Stimulated activated naive CD8-positive, alpha-beta T cell treated with anti-CD3 and anti-CD28 coated beads, Interleukin-15, amount 100 ng/mL, for 72 hours (primary cell): ENCODE data around the gene OR10G7.
A peak's percentile ranks its signal among the peaks of the same experiment; 100 is the strongest.

Experiments
- ATAC-seq: fragments of 150-1000 bp; cut with Tn5 transposase; 2 replicates; pipeline ENCODE4 v1.10.0; 2021; ENCODE audit warnings: mild to moderate bottlenecking, moderate library complexity
- DNase-seq, 2 donors: peaks; one replicate each; pipeline ENCODE4 v3.0.0; 2021 to 2022
- H3K27ac Mint-ChIP-seq, 2 donors: one replicate each; pipeline ENCODE4 v1.8.0; 2022; ENCODE audit warnings: mild to moderate bottlenecking in 2 of 2, mixed read lengths in 2 of 2, moderate library complexity in 2 of 2
- H3K27me3 Mint-ChIP-seq: one replicate; pipeline ENCODE4 v1.8.0; 2022; ENCODE audit warnings: mixed read lengths
- H3K4me1 Mint-ChIP-seq: one replicate; pipeline ENCODE4 v1.8.0; 2022; ENCODE audit warnings: mild to moderate bottlenecking, mixed read lengths
- H3K4me3 Mint-ChIP-seq, 2 donors: one replicate each; pipeline ENCODE4 v1.8.0; 2022; ENCODE audit warnings: mild to moderate bottlenecking in 2 of 2, mixed read lengths in 2 of 2, moderate library complexity in 1 of 2
- H3K9me3 Mint-ChIP-seq, 2 donors: one replicate each; pipeline ENCODE4 v1.8.0; 2022; ENCODE audit warnings: mixed read lengths in 2 of 2

OR10G7 gene, protein sequence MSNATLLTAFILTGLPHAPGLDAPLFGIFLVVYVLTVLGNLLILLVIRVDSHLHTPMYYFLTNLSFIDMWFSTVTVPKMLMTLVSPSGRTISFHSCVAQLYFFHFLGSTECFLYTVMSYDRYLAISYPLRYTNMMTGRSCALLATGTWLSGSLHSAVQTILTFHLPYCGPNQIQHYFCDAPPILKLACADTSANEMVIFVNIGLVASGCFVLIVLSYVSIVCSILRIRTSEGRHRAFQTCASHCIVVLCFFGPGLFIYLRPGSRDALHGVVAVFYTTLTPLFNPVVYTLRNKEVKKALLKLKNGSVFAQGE

DNA sequence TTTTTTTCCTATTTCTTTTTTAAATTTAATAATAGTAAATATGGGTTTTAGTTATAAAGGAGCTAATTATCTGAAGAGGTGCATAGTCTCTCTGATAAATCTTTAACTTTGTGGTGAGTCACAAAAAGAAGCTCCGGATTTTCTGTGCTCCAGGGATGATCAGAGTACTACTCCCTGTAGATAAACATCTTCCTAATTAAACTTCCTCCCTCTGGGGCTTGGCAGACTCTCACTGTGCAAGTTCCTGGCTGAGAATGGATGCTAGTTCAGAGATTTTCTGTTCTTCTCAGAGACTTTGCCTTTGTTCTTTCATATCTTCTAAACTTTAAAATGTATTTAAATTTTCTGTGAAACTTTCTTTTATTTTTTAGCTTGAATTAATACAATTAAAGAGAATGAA, at the start of gene OR10G7:
Gene OR10G7 (minus strand): TSS at position 72 of the 400 bp plus-strand sequence. CDS start 2,324 bp downstream, outside the sequence.
- Mint-ChIP-seq H3K4me1 (no peaks in the 10 kb centered on the region), H3K4me3 (no peak within 1 kb of the TSS), H3K27ac (no peak within 1 kb of the TSS), H3K27me3 (peaks cover 9% of the 10 kb centered on the region), H3K9me3 (no peaks in the 10 kb centered on the region)
- ATAC-seq, result no peak
- no peak for DNase-seq

DNA sequence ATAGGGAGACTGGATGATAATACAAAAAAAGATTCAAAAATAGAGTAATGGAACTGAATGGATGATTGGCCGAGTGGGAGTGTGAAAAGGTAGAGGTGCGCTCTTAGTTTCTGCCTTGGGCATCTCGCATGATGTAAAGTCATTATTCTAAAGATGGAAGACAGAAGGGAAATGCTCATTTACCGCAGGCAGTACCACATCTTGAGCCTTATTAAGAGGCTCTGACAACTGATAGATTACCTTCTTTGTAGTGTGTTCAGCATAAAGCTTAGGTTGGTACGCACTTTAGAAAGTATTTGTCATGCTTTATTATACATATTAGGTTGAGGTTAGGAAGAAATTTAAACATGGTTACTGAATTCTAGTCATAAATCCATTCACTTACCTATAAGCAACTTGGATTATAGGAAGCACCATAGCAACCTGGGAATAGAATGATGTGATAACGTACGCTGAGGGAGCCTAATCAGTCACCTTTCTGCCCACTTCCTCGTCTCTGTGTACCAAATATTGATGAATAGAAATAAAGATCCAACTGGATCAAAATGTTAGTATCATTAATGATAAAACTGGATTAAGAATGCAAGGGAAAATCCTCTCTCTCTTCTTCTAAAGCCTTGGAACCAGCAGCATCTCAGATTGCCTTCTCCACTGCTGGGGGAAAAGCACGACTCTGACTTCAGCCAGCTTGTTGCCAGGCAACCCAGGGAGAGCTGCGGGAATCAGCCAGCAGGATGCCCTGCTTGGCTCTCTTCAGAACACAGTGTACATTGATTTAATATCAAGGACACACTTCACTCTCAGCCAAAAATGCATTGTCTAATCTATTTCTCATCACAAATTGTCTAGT, 45.1 kb upstream of the OR10G7 start:
- DNase-seq, result no peak
- ATAC-seq, result no peak
- Mint-ChIP-seq H3K4me1 (no peaks in the 10 kb centered on the region), H3K4me3 (no peak overlapping the region), H3K27ac (no peak overlapping the region), H3K27me3 (peaks cover 14% of the 10 kb centered on the region), H3K9me3 (no peaks in the 10 kb centered on the region)

DNA sequence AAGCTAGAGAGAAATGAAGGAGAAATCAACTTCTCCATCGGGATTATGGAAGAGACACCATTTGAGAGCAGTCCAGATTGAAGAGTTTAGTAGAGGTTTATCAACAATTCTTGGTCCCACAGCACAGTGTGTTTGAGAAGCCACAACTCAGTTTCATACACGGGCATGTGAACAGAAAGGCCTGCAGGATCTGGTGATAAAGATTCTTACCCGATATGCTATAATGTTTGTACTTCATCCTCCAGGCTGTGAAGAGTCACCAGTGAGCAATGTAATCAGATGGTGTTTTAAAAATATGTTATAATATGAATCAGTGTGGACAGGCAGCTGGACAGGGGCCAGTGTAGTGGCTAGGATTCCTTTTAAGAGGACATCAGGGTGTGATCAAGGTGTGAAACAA, 44.5 kb upstream of the OR10G7 start:
- ATAC-seq, result no peak
- peaks cover 14% of the 10 kb centered on the region for H3K27me3 Mint-ChIP-seq
- H3K4me3 Mint-ChIP-seq, result no peak overlapping the region

DNA sequence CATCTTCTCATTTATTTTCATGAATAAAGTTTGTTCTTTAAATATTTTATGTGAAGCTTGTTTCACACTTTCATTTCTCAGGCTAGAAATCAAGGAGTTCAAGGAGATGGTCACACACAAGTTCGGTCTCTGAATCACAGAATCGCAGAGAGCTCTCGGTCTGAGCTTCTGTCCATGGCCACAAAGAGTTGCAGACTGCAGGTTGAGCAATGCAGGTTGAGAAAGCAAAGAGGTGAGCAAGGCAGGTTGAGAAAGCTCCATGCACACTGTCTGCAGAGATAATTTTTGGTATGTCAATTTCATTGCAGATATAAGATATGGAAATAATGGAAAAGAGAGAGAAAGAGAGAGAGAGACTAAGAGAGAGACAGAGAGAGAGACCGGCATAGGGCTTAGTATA, 41.2 kb upstream of the OR10G7 start:
- no peak for ATAC-seq

More for the DNA sequence above, 44.5 kb upstream of the OR10G7 start:
- Mint-ChIP-seq H3K9me3 (no peaks in the 10 kb centered on the region), H3K27ac (no peak overlapping the region), H3K4me1 (no peaks in the 10 kb centered on the region)
- no peak for DNase-seq

DNA sequence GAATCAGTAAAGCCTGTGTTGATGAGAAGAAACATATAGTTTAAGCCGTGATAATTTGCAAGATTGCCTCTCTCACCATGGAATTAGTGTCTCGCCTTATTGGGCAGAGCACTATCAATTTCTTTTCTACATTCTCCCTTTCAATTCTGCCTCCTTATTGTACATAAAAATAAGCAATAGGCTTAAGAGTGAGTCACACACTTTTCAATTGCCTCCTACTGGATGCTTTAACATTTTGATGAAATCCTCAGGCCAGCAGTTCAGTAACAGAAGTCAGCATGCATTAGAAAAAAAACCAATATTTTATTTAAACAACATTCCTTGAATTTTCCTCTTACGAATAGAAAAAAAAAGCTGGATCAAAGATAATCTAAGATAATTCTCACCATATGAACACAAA, 40.4 kb upstream of the OR10G7 start:
- no peaks in the 10 kb centered on the region for H3K9me3 Mint-ChIP-seq
- ATAC-seq, result no peak

More for the DNA sequence above, 41.2 kb upstream of the OR10G7 start:
- DNase-seq, result no peak
- no peaks in the 10 kb centered on the region for H3K4me1 Mint-ChIP-seq
- no peak overlapping the region for H3K4me3 Mint-ChIP-seq
- no peak overlapping the region for H3K27ac Mint-ChIP-seq
- peaks cover 22% of the 10 kb centered on the region for H3K27me3 Mint-ChIP-seq
- H3K9me3 Mint-ChIP-seq, result no peaks in the 10 kb centered on the region

DNA sequence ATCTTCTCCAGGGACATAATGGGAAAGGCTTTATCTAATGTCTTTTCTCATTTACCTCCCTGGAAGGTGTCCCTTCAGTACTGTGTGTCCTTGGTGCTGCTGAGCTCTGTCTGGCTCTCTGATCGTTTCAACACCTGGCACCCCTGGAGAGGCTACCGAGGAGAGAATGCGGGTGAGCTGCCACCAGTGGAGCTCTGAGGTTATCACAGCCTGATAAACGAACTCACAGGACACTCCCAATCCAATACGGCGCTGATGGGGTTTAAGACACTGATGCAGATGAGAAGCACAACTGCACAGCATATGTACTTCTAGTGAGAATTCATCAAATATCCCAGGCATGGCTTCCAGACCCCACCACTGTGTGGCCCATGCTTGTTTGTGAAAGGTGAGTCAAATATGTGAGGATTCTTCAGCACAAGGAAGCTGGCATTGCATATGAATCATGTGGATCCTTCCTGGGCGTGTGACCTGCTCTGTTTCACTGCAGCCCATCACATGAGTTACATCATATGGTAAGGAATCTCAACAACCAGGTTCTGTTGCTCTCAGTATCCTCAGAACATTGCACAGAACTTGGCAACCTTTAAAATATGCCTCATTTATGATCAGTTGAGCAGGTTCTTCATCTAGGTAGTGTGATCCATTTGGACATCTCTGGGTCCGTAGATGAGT, 39.3 kb upstream of the OR10G7 start:
- Mint-ChIP-seq H3K9me3 (no peaks in the 10 kb centered on the region), H3K4me3 (no peak overlapping the region), H3K4me1 (peaks cover 12% of the 10 kb centered on the region), H3K27ac (no peak overlapping the region), H3K27me3 (peaks cover 41% of the 10 kb centered on the region)
- DNase-seq (no peak), ATAC-seq (no peak)

More for the DNA sequence above, 40.4 kb upstream of the OR10G7 start:
- peaks cover 31% of the 10 kb centered on the region for H3K27me3 Mint-ChIP-seq
- DNase-seq, result no peak
- H3K4me1 Mint-ChIP-seq, result peaks cover 1% of the 10 kb centered on the region
- no peak overlapping the region for H3K27ac Mint-ChIP-seq
- H3K4me3 Mint-ChIP-seq, result no peak overlapping the region

DNA sequence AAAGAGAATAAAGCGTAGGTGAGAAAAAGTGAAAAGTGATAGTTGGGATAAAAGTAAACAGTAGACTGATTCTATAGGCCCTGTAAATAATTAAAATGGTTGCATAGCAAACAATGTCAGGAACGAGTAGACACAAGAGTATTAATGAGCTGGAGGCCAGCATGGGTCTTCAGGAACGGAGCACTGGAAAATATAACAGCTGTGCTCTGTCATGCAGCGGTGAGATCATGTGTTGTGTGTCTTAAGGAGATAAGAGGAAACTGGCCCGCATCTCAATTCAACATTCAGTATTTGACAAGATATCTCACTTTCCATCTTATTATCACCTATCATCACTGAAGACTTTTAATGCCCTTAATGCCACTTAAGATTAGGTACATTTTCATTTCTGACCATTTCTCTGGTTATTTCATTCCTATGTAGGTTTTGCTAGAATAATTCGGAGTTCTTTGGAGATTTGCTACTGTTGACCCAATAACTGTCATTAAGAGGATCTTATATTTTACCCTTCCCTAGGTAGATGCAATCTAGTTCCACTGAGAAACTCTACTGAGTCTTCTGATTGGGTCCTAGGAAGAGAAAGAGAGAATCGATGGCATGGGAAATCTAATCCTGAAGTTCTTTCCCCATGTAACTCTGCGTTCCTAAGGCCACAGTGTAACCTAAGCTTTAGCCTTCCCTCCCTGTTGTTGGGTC, 38.7 kb upstream of the OR10G7 start:
- H3K27ac Mint-ChIP-seq, result no peak overlapping the region
- ATAC-seq (no peak), DNase-seq (no peak)
- H3K4me1 Mint-ChIP-seq, result peaks cover 12% of the 10 kb centered on the region
- H3K4me3 Mint-ChIP-seq, result no peak overlapping the region
- no peaks in the 10 kb centered on the region for H3K9me3 Mint-ChIP-seq
- peaks cover 45% of the 10 kb centered on the region for H3K27me3 Mint-ChIP-seq

DNA sequence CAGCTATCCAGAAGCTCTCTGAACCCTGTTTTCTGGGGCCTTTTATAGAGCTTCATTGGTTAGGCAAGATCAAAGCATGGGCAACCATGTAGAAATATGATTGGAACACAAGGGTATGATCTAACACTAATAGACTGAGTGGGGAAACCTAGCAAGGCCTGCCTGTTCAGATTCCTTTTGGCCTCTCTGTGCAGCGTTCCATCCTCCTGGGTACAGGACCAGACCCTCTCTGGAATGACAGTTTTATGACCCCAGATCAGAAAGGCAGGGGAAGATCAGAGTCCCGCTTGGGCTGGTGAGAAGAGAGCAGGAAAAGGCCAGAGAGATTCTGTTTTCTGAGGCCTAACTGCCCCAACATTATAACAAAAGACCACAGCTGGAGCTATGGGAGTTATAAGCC, 37.5 kb upstream of the OR10G7 start:
- H3K9me3 Mint-ChIP-seq, result no peaks in the 10 kb centered on the region
- ATAC-seq (no peak), DNase-seq (no peak)
- H3K27me3 Mint-ChIP-seq, result peaks cover 46% of the 10 kb centered on the region
- no peak overlapping the region for H3K27ac Mint-ChIP-seq
- H3K4me1 Mint-ChIP-seq, result peaks cover 12% of the 10 kb centered on the region
- H3K4me3 Mint-ChIP-seq, result no peak overlapping the region

DNA sequence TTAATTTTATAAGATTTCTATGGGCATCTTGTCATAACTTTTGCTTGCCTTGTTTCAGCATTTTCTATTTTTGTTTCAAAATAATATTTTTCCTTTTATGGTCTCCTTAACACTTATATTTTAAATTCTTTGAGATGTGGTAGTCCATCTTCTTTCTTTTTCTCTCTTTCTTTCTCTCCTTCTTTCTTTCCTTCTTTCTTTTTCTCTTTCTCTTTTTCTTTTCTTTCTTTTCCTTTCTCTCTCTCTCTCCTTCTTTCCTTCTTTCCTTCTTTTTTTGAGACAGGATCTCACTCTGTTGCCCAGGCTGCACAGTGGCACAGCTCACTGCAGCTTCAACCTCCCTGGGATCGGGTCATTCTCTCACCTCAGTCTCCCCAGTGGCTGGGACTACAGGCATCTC, 36.1 kb upstream of the OR10G7 start:
- Mint-ChIP-seq H3K27ac (no peak overlapping the region), H3K27me3 (peaks cover 49% of the 10 kb centered on the region), H3K9me3 (no peaks in the 10 kb centered on the region), H3K4me1 (peaks cover 12% of the 10 kb centered on the region), H3K4me3 (no peak overlapping the region)
- ATAC-seq (no peak), DNase-seq (no peak)

DNA sequence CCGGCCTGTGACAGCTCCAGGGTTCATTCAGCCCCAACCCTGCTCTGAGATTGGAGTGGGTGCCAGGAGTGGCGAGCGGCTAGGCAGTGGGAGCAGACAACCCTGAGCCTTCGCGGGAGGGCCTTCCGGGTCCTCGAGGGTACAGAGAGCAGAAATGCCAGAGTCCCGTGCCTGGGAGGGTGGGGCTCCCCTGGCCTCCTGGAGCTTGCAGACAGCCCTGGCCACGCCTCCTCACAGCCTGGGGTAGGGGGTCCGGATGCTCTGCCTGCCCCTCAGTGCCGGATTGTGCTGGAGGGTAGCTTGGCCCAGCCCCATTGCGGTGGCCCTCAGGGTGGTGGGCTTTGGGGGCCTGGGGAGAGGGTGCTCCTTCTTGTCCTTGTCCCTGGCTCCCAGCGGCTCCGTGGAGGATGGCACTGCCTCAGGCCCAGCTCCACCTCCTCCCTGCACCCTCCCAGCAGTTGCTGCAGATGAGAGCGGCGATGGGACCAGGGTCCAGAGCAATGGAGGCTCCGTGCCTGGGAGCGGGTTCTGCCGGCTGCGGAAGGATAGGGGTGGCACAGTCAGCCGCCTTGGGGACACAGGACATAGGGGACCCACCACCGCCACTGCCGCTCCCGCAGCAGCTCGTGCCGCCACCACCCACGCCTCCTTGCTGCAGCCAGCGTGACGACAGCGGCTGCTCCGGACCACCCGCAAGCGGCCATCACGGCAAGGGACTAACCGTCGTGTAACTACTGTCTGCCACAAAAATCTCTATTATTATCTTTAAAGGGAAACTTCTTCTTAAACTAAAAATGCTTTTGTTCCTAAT, 34.9 kb upstream of the OR10G7 start:
- H3K27me3 Mint-ChIP-seq, result peaks cover 51% of the 10 kb centered on the region
- H3K4me3 Mint-ChIP-seq, result peak overlapping the region; percentile 60 to 74
- ATAC-seq (peak; percentile 64), DNase-seq (peak in 1 of 2 donors; percentile 32)
- H3K9me3 Mint-ChIP-seq, result no peaks in the 10 kb centered on the region
- peak overlapping the region in 1 of 2 donors; percentile 83 for H3K27ac Mint-ChIP-seq
- peaks cover 15% of the 10 kb centered on the region for H3K4me1 Mint-ChIP-seq

DNA sequence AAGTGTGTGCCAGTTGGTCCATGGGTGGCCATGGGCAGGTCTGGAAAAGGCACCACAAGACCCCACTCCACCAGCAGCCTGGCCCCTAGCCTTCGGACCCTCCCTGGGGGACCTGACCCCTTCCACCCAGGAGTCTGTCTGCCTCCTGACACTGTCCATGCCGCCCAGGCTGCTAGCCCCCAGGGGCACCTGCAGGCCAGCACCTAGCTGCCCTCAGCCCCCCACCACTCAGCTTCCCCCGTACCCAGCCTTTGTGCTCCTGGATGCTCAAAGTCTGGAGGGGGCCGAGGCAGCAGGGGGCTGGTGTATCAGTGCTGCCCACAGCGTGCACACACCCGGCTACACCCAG, 34.3 kb upstream of the OR10G7 start:
- Mint-ChIP-seq H3K4me3 (peak overlapping the region in 1 of 2 donors; percentile 74), H3K9me3 (no peaks in the 10 kb centered on the region), H3K4me1 (peaks cover 20% of the 10 kb centered on the region), H3K27me3 (peaks cover 54% of the 10 kb centered on the region), H3K27ac (no peak overlapping the region)
- DNase-seq (no peak), ATAC-seq (peak; percentile 46)

DNA sequence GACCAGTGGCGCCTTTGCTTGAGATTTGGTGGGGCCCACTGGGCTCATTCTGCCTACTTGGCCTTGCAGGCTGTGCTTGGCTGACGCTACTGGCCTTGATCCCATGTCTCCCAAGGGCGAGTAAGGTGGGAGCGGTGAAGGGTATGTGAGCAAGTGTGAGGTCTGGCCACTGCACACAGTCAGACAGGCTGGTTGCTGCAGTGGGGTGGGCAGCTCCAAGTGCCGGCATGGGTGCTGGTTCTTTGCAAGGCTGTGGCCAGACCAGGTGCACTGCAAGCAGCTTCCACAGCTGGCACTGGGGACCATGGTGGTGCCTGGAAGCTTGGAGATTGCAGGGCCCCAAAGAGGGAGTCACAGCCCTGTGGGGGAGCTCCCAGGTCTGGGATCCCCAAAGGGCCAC, 33.4 kb upstream of the OR10G7 start:
- Mint-ChIP-seq H3K9me3 (no peaks in the 10 kb centered on the region), H3K27me3 (peaks cover 61% of the 10 kb centered on the region), H3K27ac (no peak overlapping the region), H3K4me1 (peaks cover 27% of the 10 kb centered on the region), H3K4me3 (no peak overlapping the region)
- DNase-seq, result no peak
- peak; percentile 5 for ATAC-seq

DNA sequence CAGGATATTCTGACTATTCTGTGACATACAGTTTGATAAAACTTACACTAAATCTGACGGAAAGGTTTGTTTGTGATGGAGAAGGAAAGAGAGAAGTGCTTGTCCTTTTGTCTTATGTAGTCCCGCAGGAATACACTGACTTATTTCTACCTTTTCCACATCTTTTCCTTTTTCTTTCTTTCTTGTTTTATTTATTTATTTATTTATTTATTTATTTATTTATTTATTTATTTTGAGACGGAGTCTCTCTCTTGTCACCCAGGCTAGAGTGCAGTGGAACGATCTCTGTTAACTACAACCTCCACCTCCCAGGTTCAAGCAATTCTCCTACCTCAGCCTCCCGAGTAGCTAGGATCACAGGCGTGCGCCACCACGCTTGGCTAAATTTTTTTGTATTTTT, 31.0 kb upstream of the OR10G7 start:
- ATAC-seq, result no peak
- Mint-ChIP-seq H3K9me3 (no peaks in the 10 kb centered on the region), H3K4me3 (no peak overlapping the region), H3K27me3 (peaks cover 73% of the 10 kb centered on the region), H3K27ac (no peak overlapping the region), H3K4me1 (peaks cover 35% of the 10 kb centered on the region)
- DNase-seq, result no peak

DNA sequence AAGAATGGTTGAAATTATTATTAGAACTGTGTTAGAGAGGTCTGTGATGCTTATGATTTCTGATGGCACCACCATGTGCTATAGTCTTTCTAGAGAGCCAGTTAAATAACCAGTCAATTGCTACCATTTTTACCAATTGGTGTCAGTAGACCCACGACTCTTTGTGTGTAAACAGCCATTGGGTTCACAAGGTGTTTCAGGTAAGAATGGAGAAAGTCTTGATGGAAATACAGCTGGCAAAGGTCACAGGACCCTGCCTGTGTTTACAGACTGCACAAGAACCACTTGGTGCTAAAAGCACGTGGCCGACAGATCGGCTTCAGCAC, 30.5 kb upstream of the OR10G7 start:
- no peak for DNase-seq
- H3K27ac Mint-ChIP-seq, result no peak overlapping the region
- H3K4me1 Mint-ChIP-seq, result peaks cover 35% of the 10 kb centered on the region
- no peak overlapping the region for H3K4me3 Mint-ChIP-seq
- no peaks in the 10 kb centered on the region for H3K9me3 Mint-ChIP-seq
- ATAC-seq, result no peak
- peaks cover 71% of the 10 kb centered on the region for H3K27me3 Mint-ChIP-seq
